Spleen (tissue), 7 donors: ENCODE results near the gene DLG1.

Source experiments
- POLR2A ChIP-seq, 3 donors: fragments of 450-650 bp; IDR thresholded peaks; one replicate each; pipeline ENCODE4 v1.5.1; 2017; ENCODE audit warnings: antibody characterized with exemption in 3 of 3, mild to moderate bottlenecking in 1 of 3
- POLR2AphosphoS5 ChIP-seq, 3 donors: sonication (generic); formaldehyde crosslinking; IDR thresholded peaks; one replicate each; pipeline ENCODE4 v1.5.1; 2017; ENCODE audit warnings: antibody characterized with exemption in 3 of 3
- TF ChIP-seq, protein P1 (sequence below), 11 experiments: fragments of 200-600 bp in 7 of 11; fragments of 450-650 bp in 4 of 11; sonication (generic) in 4 of 11; IDR thresholded peaks in 8 of 11; conservative IDR thresholded peaks in 3 of 11; 1 replicate in 7 of 11; 2 replicates in 4 of 11; pipeline versions ENCODE4 v1.4.0 to v1.8.0; 2016 to 2021; ENCODE audit warnings: antibody characterized with exemption in 11 of 11, inconsistent platforms in 4 of 11, mild to moderate bottlenecking in 1 of 11
- donor health status: DM: no; HTN: no; CAD: no; lungs with moderate emphysema.
- donor health status: DM: no; HTN: no; CAD: no.
- donor health status: DM: no; HTN: no; CAD: no.

DNA sequence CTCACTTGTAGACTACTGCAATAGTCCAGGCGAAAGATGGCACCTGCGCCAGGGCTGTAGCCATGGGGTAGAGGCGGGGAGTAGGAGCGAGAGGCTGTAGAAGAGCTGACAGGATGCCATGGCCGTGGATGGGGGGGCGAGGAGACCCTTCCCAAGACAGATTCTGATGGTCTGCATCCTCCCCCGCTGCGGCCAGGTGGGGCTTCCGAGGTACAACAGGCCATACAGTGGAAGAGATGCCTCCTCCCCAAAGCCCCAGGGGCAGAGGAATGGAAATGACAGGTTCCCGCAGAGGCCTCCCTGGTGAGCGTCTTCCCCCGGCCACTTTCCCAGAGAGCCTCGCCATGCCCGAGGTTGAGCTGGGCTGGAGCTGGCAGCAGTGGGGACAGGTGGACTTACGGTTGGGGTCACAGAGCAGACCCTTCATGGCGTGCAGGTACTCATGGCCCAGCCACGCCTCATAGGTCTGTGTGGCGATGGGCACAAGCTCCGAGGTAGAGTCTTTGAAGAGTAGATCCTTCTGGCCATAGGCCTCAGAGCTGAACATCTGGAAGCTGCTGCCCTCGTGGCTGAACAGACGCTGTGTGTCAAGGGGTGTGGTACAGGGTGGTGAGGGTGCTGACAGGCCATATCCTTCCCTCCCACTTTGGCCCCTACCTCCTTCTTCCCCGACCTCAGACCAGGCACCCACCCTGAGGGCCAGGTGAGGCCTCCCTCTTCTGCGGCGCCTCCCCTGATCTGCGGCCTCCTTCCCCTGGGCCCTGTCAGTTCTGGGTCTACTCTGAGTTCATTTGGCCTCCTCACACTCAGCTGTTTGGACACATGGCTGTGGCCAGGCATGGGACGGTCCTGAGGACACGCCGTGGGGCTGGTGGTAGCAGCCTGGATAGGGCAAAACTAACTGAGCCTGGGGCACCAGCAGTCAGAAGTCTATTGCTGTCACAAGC is 282.3 kb downstream of the DLG1 start:
- TF ChIP-seq, protein P1, sequence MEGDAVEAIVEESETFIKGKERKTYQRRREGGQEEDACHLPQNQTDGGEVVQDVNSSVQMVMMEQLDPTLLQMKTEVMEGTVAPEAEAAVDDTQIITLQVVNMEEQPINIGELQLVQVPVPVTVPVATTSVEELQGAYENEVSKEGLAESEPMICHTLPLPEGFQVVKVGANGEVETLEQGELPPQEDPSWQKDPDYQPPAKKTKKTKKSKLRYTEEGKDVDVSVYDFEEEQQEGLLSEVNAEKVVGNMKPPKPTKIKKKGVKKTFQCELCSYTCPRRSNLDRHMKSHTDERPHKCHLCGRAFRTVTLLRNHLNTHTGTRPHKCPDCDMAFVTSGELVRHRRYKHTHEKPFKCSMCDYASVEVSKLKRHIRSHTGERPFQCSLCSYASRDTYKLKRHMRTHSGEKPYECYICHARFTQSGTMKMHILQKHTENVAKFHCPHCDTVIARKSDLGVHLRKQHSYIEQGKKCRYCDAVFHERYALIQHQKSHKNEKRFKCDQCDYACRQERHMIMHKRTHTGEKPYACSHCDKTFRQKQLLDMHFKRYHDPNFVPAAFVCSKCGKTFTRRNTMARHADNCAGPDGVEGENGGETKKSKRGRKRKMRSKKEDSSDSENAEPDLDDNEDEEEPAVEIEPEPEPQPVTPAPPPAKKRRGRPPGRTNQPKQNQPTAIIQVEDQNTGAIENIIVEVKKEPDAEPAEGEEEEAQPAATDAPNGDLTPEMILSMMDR (IDR thresholded peaks at IDR 0.05 in 8 of 11, conservative IDR thresholded peaks at IDR 0.05 in 3 of 11), result no peak
- no peak for TF ChIP-seq POLR2A (IDR thresholded peaks at IDR 0.05)
- no peak for TF ChIP-seq POLR2AphosphoS5 (IDR thresholded peaks at IDR 0.05)
